ENCODE data around the gene ETNPPL. TPM values are rescaled to one million over a fixed set of nuclear protein-coding genes. Genes with fewer than 3 reads are reported as not detected.
A peak's percentile ranks its signal among the peaks of the same experiment; 100 is the strongest.

Gene ETNPPL
- total RNA-seq, 4 donors from 2014 or later: 0.56 to 1.3 TPM; not detected in 2

GRCh38 chr4:108787724-108788123 is 24.9 kb upstream of the ETNPPL start:
- Histone ChIP-seq H3K27me3 (no peaks in the 10 kb centered on the region), H3K36me3 (no peaks in the 10 kb centered on the region), H3K4me3 (replicated peaks in 1 of 3) (no peak overlapping the region), H3K9me3 (no peaks in the 10 kb centered on the region), H3K4me1 (no peaks in the 10 kb centered on the region), H3K27ac (no peak overlapping the region)
- DNase-seq: no peak
- WGBS, 2 donors: 96 to 98% methylated on average over 16 of the region's 16 CpGs
- TF ChIP-seq CTCF (IDR thresholded peaks at IDR 0.05): no peak
- TF ChIP-seq POLR2A (IDR thresholded peaks at IDR 0.05): no peak
- intact Hi-C loops (cut with DNase I): no loop called here

DNA sequence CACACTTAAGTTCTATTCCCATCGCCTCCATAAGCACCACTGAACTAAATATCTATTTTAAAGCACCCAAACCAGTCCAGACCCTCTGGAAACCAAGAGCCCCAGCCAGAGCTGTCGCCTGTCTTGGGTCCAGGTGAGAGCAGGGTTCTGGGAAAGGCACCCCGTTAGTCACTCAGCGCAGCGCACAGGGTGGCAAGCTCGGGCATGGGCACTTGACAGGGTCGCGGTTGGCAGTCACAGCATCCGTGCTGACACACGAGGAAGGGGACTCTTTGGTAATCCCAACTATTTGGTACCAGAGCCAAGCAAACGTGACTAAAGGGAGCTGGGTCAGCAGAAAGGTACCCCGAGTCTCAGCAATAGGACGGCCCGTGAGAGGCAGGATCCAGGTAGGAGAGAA is 24.3 kb upstream of the ETNPPL start:
- no peaks in the 10 kb centered on the region for H3K36me3 ChIP-seq
- 89 to 91% methylated on average over 14 of the region's 14 CpGs for WGBS, 2 donors
- DNase-seq: no peak
- no peak overlapping the region for H3K4me3 ChIP-seq (replicated peaks in 1 of 3)
- no peak overlapping the region for H3K27ac ChIP-seq
- intact Hi-C loops (cut with DNase I): no loop called here
- H3K27me3 ChIP-seq: no peaks in the 10 kb centered on the region
- TF ChIP-seq POLR2A (IDR thresholded peaks at IDR 0.05) (no peak), CTCF (IDR thresholded peaks at IDR 0.05) (no peak)
- H3K9me3 ChIP-seq: no peaks in the 10 kb centered on the region
- no peaks in the 10 kb centered on the region for H3K4me1 ChIP-seq

- H3K27ac ChIP-seq: peak overlapping the region in 1 of 3 donors; percentile 65
- no peaks in the 10 kb centered on the region for H3K36me3 ChIP-seq
- no peaks in the 10 kb centered on the region for H3K27me3 ChIP-seq
- no peak for DNase-seq
- TF ChIP-seq CTCF (IDR thresholded peaks at IDR 0.05): no peak
- no peak for TF ChIP-seq POLR2A (IDR thresholded peaks at IDR 0.05)
- 77 to 80% methylated on average over 8 of the region's 8 CpGs for WGBS, 2 donors
- intact Hi-C loops (cut with DNase I): no loop called here
- no peaks in the 10 kb centered on the region for H3K9me3 ChIP-seq
- no peaks in the 10 kb centered on the region for H3K4me1 ChIP-seq
- no peak overlapping the region for H3K4me3 ChIP-seq (replicated peaks in 1 of 3)
Observed at GRCh38 chr4:108786351-108786750, 23.5 kb upstream of the ETNPPL start.

DNA sequence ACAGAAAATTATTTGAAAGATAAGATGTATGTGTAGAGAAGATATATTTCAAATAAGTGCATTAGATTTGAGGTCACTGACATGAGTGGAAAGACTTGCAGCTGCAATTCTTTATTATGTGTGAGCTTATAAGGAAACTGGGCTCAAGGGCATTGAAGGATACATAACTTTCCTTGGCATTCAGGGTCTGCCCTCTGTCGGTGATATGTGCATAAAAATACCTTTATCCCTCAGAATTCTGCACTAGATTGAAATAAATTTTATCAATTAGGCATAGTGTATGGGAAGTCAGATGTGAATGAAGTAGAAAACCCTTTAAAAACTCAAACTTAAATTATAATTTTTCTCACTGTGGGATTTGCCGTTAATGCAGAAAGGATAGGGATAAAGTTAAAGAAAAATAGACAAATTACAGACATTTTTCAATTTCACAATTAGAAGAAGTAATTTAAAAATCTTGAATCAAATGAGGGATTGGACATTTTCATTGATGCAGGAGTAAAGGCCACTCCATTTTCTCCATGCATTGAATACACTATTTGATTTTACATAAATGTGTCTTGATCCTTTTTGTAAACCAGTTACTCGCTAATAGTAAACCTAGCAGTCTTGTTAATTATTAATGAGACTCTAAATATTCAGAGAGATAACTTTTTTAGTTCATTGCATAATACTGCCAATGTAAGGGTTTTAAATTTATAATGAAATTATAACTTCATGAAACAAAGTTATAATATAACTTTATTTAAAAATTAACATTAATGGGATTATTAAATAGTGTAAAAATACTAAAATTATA is 21.0 kb upstream of the ETNPPL start:
- DNase-seq: no peak
- WGBS, 2 donors: 62 to 74% methylated on average over 3 of the region's 3 CpGs
- intact Hi-C loops (cut with DNase I): no loop called here
- TF ChIP-seq POLR2A (IDR thresholded peaks at IDR 0.05) (no peak), CTCF (IDR thresholded peaks at IDR 0.05) (no peak)
- no peaks in the 10 kb centered on the region for H3K27me3 ChIP-seq
- no peaks in the 10 kb centered on the region for H3K9me3 ChIP-seq
- no peak overlapping the region for H3K4me3 ChIP-seq (replicated peaks in 1 of 3)
- H3K36me3 ChIP-seq: no peaks in the 10 kb centered on the region
- no peaks in the 10 kb centered on the region for H3K4me1 ChIP-seq
- no peak overlapping the region for H3K27ac ChIP-seq

DNA sequence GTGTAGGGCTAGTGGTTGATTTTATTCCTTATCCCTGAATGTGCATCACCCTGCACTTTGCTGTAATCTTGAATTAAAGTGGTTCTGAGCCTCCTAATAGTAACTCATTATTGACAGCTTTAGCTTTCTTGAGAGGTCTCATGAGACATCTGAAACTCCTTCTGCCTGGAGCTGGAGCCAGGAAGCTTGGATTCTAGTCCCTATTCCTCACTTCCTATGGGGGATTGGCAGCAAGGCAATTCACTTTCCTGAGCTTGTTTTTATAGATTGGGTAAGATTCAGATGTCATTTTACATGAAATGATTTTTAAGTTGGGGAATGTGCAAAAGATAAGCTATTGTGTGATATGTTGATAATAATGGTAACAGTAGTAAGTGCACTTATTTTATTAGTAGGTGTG is 17.1 kb upstream of the ETNPPL start:
- no peak overlapping the region for H3K4me3 ChIP-seq (replicated peaks in 1 of 3)
- H3K36me3 ChIP-seq: no peaks in the 10 kb centered on the region
- no peak for DNase-seq
- intact Hi-C loops (cut with DNase I): no loop called here
- TF ChIP-seq POLR2A (IDR thresholded peaks at IDR 0.05) (no peak), CTCF (IDR thresholded peaks at IDR 0.05) (no peak)
- peaks cover 0 to 2% of the 10 kb centered on the region in 2 donors for H3K4me1 ChIP-seq
- H3K9me3 ChIP-seq: no peaks in the 10 kb centered on the region
- no peaks in the 10 kb centered on the region for H3K27me3 ChIP-seq
- H3K27ac ChIP-seq: no peak overlapping the region
